ENCODE results near the gene ZNF2.

DNA sequence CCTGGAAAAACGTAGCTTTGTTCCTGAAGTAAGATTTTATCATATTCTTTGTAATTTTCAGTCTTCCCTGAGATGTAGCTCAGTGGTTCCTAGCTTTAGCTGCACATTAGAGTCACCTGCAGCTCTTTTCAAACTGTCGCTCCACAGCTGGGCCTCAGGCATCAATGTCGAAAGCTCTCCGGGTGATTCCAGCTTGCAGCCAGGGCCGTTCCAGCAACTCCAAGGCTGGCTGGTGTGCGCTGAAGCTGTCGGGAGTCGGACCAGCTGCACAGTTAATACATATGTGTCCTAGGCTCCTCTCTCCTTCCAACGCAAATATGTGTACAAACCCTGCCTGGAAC lies 609 bp upstream of the ZNF2 start:
- TF ChIP-seq, protein P1, sequence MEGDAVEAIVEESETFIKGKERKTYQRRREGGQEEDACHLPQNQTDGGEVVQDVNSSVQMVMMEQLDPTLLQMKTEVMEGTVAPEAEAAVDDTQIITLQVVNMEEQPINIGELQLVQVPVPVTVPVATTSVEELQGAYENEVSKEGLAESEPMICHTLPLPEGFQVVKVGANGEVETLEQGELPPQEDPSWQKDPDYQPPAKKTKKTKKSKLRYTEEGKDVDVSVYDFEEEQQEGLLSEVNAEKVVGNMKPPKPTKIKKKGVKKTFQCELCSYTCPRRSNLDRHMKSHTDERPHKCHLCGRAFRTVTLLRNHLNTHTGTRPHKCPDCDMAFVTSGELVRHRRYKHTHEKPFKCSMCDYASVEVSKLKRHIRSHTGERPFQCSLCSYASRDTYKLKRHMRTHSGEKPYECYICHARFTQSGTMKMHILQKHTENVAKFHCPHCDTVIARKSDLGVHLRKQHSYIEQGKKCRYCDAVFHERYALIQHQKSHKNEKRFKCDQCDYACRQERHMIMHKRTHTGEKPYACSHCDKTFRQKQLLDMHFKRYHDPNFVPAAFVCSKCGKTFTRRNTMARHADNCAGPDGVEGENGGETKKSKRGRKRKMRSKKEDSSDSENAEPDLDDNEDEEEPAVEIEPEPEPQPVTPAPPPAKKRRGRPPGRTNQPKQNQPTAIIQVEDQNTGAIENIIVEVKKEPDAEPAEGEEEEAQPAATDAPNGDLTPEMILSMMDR (IDR thresholded peaks at IDR 0.05; ENCODE audit: insufficient read depth, low read length, poor library complexity, severe bottlenecking): no peak
- TF ChIP-seq EZH2phosphoT487 (conservative IDR thresholded peaks at IDR 0.05; ENCODE audit: low read length): no peak
